ENCODE results near the gene ST6GALNAC6.

DNA sequence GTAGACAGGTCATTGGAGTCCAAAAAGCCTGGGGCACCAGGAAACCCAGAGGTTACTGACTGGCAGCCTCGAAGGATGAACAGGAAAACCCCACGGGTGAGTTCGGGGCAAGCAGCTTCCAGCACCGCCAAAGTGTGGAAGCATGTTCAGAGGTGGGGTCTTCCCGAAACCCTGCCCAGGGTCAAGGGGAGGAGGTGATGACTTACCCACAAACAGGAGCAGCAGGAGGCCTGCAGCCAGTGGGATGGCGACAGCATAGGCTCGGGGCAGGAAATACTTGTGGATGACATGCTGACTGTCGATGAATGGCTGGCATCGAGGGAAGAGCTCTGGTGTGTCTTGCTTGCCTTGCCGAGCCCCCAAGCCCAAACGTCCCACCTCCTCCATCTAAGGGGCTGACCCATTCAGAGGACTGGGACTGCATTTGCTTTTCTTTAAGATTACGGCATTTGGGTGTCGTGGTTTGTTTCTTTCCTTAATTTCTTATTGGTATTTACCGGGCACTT is 37.0 kb upstream of the ST6GALNAC6 start:
- TF ChIP-seq POLR2AphosphoS5 (IDR thresholded peaks at IDR 0.05) (no peak), POLR2A (IDR thresholded peaks at IDR 0.05) (no peak)
- TF ChIP-seq, protein P1, sequence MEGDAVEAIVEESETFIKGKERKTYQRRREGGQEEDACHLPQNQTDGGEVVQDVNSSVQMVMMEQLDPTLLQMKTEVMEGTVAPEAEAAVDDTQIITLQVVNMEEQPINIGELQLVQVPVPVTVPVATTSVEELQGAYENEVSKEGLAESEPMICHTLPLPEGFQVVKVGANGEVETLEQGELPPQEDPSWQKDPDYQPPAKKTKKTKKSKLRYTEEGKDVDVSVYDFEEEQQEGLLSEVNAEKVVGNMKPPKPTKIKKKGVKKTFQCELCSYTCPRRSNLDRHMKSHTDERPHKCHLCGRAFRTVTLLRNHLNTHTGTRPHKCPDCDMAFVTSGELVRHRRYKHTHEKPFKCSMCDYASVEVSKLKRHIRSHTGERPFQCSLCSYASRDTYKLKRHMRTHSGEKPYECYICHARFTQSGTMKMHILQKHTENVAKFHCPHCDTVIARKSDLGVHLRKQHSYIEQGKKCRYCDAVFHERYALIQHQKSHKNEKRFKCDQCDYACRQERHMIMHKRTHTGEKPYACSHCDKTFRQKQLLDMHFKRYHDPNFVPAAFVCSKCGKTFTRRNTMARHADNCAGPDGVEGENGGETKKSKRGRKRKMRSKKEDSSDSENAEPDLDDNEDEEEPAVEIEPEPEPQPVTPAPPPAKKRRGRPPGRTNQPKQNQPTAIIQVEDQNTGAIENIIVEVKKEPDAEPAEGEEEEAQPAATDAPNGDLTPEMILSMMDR (IDR thresholded peaks at IDR 0.05), result no peak
